Hindlimb muscle (tissue), 1 donor: ENCODE data around the gene ARAF. TPM values are rescaled to one million over a fixed set of nuclear protein-coding genes. Genes with fewer than 3 reads are reported as not detected.

ENCODE experiments used
- DNase-seq: peaks from one replicate; pipeline ENCODE4 v3.0.0-alpha.2; 2013
- polyA plus RNA-seq: library from polyadenylated mRNA; unstranded; fragments of 120-200 nt; gene quantifications from one replicate; pipeline ENCODE4 v1.2.1, GENCODE V29; 2013; ENCODE audit not compliant: insufficient read length

Gene ARAF
- polyA plus RNA-seq, 1 donor, result 54.4 TPM

DNA sequence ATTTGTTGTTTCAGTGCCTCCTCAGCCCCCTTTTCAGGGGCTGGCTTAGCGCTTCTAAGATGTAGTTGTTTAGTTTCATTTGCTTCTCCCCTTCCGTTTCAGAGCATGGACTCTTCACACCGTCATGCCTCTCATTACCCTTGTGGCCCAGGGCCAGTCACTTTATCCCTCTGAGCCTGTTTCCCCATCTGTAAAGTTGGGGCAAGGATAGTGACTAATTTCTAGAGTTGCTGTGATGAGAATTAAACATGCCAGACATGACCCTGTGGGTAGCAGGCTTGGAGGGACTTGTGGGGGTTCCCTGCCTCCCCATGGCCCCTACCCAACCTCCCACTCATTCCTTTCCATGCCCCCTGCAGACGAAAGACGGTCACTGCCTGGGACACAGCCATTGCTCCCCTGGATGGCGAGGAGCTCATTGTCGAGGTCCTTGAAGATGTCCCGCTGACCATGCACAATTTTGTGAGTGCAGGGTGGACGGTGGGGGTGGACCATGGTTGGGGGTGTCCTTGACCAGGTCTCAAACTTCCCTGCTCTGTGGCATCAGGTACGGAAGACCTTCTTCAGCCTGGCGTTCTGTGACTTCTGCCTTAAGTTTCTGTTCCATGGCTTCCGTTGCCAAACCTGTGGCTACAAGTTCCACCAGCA lies 3.6 kb downstream of the ARAF start:
- DNase-seq, result no peak

GRCh38 chrX:47566841-47567240 lies 5.8 kb downstream of the ARAF start:
- no peak for DNase-seq

GRCh38 chrX:47568656-47569295 lies 7.8 kb downstream of the ARAF start:
- no peak for DNase-seq

DNA sequence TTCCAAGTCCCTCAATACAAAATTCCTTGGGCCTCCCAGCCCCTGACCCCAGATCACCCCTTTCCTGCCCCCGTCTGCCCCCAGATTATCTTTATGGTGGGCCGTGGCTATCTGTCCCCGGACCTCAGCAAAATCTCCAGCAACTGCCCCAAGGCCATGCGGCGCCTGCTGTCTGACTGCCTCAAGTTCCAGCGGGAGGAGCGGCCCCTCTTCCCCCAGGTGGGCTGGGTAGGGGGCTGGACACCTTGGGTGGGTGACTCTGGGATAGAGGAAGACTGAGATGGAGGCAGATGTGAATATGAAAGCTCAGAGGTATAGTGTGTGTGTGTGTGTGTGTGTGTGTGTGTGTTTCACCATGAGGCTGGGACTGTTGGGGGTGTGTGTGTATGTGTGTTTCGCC lies 9.8 kb downstream of the ARAF start:
- DNase-seq, result no peak

- DNase-seq, result no peak
These were observed 10.2 kb downstream of the ARAF start for GRCh38 chrX:47571215-47571614.

DNA sequence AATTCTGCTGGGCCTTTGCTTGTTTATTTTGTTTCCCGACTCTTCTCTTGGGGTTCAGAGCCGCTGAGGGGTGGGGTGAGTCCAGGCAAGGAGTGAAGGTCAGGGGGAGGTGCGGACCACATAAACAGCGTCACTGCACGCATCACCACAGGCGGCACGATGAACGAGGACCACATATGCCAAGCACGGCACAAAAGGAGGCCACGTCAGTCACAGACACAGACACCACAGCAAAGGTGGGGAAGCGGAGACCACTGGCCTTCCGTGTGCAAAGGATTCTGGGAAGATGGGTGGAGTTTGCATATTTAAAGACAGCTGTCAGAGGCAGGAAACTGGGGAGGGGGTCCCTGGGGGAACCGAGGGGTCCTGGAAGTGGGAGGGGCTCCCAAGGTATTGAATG lies 10.9 kb downstream of the ARAF start:
- DNase-seq, result no peak

DNA sequence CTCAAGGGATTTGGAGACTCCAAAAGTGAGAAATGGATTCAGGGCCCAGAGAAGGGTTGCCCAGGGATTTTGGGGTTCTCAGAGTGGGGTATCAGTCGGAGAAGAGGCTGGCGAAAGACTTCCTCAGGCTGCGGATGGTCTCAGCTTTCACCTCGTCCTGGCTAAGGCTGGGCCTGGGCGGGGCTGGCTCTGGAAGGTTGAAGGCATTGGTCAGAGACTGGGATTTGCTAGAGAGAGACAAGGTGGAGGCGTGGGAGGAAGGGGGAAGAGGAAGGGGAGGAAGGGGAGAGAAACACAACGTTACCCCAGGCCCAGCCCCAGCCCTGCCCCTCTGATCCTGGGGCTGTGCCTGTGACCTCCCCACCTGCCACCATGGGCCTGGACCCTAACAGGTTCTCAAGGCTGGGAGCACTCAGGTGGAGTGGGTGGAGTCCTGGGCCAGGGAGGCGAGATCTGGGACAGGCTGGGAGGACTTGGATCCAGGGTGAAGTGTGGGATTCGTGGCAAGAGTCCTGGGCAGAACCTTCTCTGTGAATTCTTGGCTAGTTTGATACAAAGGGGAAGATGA lies 11.9 kb downstream of the ARAF start:
- DNase-seq, result no peak

- peak; percentile 62 for DNase-seq
These were observed 12.5 kb downstream of the ARAF start for GRCh38 chrX:47573341-47574075.

GRCh38 chrX:47574076-47574546 lies 13.1 kb downstream of the ARAF start:
- peak; percentile 36 for DNase-seq

DNA sequence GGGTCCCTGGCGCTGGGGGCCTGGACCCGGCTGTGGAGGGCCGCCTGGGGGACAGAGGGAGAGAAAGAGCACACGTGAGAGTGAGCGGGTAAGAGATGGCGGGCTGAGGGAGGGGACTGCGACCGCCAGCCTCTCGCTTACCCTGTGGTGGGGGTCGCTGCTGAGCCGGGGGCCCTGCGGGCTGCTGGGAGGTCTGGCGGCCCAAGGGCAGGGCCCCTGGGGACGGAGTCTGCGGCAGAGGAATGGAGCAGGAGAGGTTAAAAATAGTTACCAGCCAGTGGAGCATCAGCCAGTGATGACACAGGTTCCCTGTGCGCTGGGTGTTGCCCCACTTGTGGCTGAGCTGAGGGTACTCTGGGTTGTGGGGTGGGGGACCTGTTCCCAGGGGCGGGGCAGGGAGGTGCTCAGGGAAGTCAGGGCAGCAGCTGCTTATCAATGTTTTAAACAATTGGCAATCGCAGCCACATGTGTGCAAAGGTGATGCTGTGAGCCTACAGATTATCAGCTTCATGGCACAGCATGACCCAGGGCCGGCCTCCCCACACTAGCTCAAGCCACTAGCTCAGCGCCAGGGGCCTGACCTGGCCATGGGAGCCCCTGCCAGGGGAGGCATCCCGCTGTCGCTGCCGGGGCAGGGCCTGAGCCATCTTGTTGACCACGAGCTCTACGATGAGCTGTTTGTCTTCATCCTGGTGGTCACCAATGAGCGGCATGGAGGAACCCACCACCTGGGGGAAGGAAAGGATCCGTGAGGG lies 13.7 kb downstream of the ARAF start:
- DNase-seq, result no peak

DNA sequence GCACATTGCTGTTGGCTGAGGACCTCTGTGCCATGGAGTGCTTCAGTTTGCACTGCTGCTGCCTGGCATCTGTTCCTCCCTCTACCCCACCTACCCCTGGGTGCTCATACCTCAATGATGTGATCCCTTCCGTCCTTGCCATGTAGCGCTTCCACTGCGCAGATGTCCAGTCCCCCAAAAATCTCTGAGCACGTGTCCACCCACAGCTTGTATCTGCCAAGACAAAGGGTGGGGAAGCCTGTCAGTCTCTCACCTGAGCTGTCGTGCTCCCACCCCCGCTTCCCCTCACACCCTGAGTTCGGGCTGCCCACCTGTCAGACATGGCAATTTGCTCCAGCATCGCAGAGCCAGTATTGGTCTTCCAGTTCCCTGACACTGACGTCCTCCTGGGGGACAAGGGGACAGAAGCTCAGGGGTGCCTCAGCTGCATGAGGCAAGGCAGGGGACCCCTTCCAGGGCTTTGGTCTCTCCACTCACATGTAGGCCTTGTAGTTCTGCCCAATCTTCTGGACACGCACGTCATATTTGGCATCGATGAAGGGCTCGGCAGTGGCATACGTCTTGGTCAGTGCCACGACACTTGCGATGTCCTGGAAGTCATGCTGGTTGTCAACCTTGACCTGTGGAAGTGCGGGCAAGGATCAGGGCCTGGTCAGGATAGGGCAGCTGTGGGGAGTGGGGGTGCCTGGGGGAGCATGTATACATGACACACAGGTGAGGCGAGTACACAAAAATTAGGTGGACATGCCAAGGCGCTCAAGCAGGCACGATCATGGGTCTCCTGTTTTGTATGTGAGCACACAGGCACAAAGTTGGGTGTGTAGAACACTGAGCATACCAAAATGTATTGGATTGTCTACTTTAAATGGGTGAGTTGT lies 15.3 kb downstream of the ARAF start:
- DNase-seq, result no peak

DNA sequence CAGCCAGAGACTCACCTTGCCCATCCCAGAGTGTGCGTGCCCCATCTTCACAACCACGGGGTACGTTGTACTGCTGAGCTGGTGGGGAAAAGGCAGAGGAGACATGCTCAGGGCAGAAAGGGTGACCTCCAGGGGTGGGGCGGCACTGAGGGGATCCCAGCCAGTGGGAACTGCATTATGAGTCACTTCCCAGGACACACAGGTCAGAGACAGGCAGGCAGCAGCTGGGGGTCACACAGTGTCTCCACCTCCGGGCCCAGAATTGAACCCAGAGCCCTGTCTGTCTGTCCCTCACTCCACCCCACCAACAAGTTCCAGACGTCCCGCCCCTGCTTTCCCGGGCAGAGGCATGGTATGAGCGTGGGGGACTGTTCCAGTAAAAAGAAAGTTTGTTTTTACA lies 16.4 kb downstream of the ARAF start:
- no peak for DNase-seq

DNA sequence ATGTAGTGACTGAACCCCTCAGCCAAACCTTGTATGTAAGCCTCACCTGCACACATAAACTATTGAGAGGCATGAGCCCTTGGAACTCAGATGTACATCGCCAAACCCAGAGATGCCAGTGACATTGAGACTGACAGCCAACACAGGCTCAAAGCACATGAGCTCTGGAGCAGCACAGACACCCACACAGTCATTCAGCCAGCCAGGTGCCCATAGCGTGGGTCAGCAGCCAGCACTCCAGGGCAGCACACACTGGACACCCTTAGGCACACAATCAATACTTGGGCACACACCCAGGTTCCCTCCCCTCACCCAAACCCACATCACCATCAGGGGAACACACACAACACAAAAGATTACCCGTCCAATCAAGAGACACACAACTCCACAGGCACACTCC lies 16.9 kb downstream of the ARAF start:
- no peak for DNase-seq

DNA sequence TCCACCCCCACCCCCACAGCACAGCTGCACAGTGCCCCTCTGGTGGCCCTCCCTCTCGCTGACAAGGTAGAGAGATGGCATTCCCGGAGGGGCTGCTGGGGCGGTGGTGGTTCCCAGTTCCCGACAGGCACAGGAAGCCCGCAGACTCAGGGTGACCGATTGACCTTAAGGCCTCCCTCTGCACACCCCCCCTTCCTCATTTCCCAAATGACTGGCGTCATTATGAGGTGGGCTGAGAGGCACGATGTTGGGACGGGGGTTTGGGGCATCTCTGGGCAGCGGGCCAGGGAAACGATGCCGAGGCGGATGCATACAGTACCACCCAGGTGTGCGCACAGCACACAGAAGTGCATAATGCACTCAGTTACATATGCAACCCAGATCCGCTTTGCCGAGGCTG lies 17.7 kb downstream of the ARAF start:
- no peak for DNase-seq

DNA sequence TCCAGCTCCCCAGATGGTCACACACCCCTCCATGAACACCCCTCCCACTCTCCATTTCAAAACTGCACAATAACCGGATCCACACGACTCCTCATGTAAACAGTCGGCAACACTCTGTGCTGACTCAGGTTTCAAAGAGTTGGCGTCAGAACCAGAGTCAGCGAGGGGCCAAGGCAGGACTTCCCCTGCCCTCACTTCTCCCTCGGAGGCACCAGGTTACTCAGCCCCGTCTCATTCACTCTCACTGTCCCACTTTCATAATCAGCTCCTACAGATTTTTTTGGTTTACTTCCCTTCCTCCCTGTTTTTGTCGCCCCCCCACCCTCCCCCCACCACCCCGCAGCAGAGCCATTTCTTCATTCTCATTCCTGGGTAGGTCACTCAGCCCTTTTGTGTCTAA lies 18.5 kb downstream of the ARAF start:
- DNase-seq, result no peak

GRCh38 chrX:47581731-47582647 lies 21.0 kb downstream of the ARAF start, which contains the start of gene TIMP1:
Gene TIMP1 (plus strand): TSS chrX:47582436. CDS start chrX:47583416, 980 bp downstream.
- DNase-seq, result peak; percentile 87

- no peak for DNase-seq
These were observed 22.3 kb downstream of the ARAF start for GRCh38 chrX:47583240-47583861.

DNA sequence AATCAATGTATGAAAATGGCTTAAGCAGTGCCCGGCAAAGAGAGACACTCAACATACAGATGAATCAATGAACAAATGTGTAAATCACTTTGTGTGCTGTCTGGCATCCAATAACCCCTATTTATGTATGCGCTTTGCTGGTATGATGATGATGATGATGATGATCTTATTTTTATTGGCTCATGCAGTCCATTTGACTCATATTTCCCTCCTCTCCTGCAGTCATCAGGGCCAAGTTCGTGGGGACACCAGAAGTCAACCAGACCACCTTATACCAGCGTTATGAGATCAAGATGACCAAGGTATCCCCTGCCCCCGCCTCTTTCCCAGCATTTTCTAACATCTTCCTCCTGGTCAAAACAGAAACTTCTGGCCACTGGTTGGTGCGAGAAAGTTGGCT lies 23.7 kb downstream of the ARAF start:
- no peak for DNase-seq

- no peak for DNase-seq
These were observed 24.3 kb downstream of the ARAF start for GRCh38 chrX:47585273-47585672.
